Measurements from ENCODE around the gene SLC66A2.

DNA sequence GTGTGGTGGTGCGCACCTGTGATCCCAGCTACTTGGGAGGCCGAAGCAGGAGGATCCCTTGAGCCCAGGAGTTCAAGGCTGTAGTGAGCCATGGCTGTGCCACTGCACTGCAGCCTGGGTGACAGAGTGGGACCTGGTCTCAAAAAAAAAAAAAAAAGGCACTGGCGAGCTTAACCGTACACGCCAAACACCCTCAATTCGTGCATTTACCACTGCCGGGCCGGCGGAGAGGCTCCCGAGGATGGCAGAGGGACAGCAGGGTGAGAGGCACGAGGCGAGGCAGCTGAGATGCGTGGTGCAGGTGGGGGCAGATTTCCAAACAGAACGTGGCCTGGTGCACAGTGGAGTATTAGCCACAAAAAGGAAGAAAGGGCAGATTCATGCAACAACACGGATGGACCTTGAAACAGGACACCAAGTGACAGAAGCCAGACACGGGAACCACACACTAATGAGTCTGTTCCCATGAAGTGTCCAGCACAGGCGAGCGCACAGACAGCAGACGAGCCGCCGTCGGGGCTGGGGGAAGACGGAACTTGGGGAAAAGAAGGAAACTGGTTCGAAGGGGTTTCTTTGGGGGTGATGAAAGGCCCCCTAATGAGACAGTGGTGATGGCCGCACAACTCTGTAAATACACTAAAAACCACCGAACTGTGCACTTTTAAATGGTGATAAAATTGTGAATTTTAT lies 27.4 kb downstream of the SLC66A2 start:
- TF ChIP-seq, protein P1, sequence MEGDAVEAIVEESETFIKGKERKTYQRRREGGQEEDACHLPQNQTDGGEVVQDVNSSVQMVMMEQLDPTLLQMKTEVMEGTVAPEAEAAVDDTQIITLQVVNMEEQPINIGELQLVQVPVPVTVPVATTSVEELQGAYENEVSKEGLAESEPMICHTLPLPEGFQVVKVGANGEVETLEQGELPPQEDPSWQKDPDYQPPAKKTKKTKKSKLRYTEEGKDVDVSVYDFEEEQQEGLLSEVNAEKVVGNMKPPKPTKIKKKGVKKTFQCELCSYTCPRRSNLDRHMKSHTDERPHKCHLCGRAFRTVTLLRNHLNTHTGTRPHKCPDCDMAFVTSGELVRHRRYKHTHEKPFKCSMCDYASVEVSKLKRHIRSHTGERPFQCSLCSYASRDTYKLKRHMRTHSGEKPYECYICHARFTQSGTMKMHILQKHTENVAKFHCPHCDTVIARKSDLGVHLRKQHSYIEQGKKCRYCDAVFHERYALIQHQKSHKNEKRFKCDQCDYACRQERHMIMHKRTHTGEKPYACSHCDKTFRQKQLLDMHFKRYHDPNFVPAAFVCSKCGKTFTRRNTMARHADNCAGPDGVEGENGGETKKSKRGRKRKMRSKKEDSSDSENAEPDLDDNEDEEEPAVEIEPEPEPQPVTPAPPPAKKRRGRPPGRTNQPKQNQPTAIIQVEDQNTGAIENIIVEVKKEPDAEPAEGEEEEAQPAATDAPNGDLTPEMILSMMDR (IDR thresholded peaks at IDR 0.05), result no peak
- no peak for TF ChIP-seq POLR2A (IDR thresholded peaks at IDR 0.05)
